ENCODE measurements around the gene C1orf116.

Gene C1orf116

GRCh38 chr1:206998816-206999215 lies 33.7 kb downstream of the C1orf116 start:
- no peak for DNase-seq (ENCODE audit: low read depth in 3 of 3)

- no peak for DNase-seq (ENCODE audit: low read depth in 3 of 3)
These were observed 39.8 kb downstream of the C1orf116 start for GRCh38 chr1:206992790-206993189.

GRCh38 chr1:206987873-206988272 lies 44.7 kb downstream of the C1orf116 start:
- no peak for DNase-seq (ENCODE audit: low read depth in 3 of 3)

GRCh38 chr1:206986885-206987284 lies 45.7 kb downstream of the C1orf116 start:
- DNase-seq (ENCODE audit: low read depth in 3 of 3): no peak

GRCh38 chr1:206986402-206986801 lies 46.2 kb downstream of the C1orf116 start:
- DNase-seq (ENCODE audit: low read depth in 3 of 3): no peak

- no peak for DNase-seq (ENCODE audit: low read depth in 3 of 3)
These were observed 47.3 kb downstream of the C1orf116 start for GRCh38 chr1:206985162-206985749.

GRCh38 chr1:206982216-206982615 lies 50.3 kb downstream of the C1orf116 start:
- DNase-seq (ENCODE audit: low read depth in 3 of 3): peak; percentile 14 to 40 (median 32)

- no peak for DNase-seq (ENCODE audit: low read depth in 3 of 3)
These were observed 53.0 kb downstream of the C1orf116 start for GRCh38 chr1:206979379-206980043.

- DNase-seq (ENCODE audit: low read depth in 3 of 3): no peak
These were observed 54.3 kb downstream of the C1orf116 start for GRCh38 chr1:206978259-206978658.

- DNase-seq (ENCODE audit: low read depth in 3 of 3): no peak
These were observed 57.2 kb downstream of the C1orf116 start for GRCh38 chr1:206975306-206975705.

GRCh38 chr1:206974140-206974539 lies 58.4 kb downstream of the C1orf116 start:
- no peak for DNase-seq (ENCODE audit: low read depth in 3 of 3)

GRCh38 chr1:206972728-206973127 lies 59.8 kb downstream of the C1orf116 start:
- no peak for DNase-seq (ENCODE audit: low read depth in 3 of 3)

- DNase-seq (ENCODE audit: low read depth in 3 of 3): no peak
These were observed 61.4 kb downstream of the C1orf116 start for GRCh38 chr1:206971029-206971655.

- DNase-seq (ENCODE audit: low read depth in 3 of 3): no peak
These were observed 62.1 kb downstream of the C1orf116 start, which contains the start of gene FCAMR for GRCh38 chr1:206970446-206970845. Gene FCAMR, minus strand, starts transcription at chr1:206970460. Its CDS starts 335 bp downstream, at chr1:206970125.

- no peak for DNase-seq (ENCODE audit: low read depth in 3 of 3)
These were observed 63.5 kb downstream of the C1orf116 start for GRCh38 chr1:206969090-206969489.
